Nephron (organoid): Measurements from ENCODE around the gene CHTF18.

ENCODE experiments used
- H3K27ac Mint-ChIP-seq, 3 experiments: 2 replicates each; pipeline ENCODE4 v1.8.0; 2020; ENCODE audit warnings: mixed read lengths in 3 of 3, mild to moderate bottlenecking in 2 of 3, moderate library complexity in 1 of 3
- H3K27me3 Mint-ChIP-seq: 2 replicates; pipeline ENCODE4 v1.8.0; 2021; ENCODE audit warnings: low read depth, mild to moderate bottlenecking, moderate library complexity, mixed read lengths
- H3K36me3 Mint-ChIP-seq: 2 replicates; pipeline ENCODE4 v1.8.0; 2020; ENCODE audit warnings: low read depth, mixed read lengths
- H3K4me1 Mint-ChIP-seq: 2 replicates; pipeline ENCODE4 v1.8.0; 2020; ENCODE audit warnings: mixed read lengths
- H3K4me3 Mint-ChIP-seq, 3 experiments: 2 replicates each; pipeline ENCODE4 v1.8.0; 2020; ENCODE audit warnings: mild to moderate bottlenecking in 3 of 3, mixed read lengths in 3 of 3, moderate library complexity in 2 of 3
- H3K9me3 Mint-ChIP-seq: 2 replicates; pipeline ENCODE4 v1.8.0; 2020; ENCODE audit warnings: mixed read lengths
- TF ChIP-seq, protein P1 (sequence below), 3 experiments: fragments of 200-600 bp; sonication (generic); IDR thresholded peaks; one replicate each; pipeline ENCODE4 v1.5.0; 2021; ENCODE audit warnings: antibody characterized with exemption in 3 of 3; ENCODE audit not compliant: unreplicated experiment in 3 of 3

CHTF18 gene

DNA sequence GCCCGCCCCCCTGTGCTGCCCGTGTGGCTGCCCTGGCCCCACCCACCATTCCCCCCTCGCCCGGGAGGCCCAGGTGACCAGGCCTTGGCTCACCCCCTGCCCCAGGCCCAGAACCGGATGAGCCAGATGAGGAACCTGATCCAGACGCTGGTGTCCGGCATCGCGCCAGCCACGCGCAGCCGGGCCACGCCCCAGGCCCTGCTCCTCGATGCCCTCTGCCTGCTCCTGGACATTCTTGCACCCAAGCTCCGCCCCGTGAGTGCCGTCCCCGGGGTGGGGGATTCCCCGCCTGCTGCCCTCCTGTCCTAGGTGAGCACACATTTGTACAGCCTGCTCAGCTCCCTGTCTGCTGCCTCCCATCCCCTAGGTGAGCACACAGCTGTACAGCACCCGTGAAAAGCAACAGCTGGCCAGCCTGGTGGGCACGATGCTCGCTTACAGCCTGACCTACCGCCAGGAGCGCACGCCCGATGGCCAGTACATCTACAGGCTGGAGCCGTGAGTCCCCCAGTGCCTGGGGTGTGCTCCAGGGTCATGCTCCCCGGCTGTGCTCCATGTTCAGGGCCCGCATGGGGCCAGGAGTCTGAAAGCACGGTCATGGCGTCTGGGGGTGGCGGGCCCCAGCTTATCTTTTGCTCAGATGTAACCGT lies 7.3 kb downstream of the CHTF18 start:
- TF ChIP-seq, protein P1, sequence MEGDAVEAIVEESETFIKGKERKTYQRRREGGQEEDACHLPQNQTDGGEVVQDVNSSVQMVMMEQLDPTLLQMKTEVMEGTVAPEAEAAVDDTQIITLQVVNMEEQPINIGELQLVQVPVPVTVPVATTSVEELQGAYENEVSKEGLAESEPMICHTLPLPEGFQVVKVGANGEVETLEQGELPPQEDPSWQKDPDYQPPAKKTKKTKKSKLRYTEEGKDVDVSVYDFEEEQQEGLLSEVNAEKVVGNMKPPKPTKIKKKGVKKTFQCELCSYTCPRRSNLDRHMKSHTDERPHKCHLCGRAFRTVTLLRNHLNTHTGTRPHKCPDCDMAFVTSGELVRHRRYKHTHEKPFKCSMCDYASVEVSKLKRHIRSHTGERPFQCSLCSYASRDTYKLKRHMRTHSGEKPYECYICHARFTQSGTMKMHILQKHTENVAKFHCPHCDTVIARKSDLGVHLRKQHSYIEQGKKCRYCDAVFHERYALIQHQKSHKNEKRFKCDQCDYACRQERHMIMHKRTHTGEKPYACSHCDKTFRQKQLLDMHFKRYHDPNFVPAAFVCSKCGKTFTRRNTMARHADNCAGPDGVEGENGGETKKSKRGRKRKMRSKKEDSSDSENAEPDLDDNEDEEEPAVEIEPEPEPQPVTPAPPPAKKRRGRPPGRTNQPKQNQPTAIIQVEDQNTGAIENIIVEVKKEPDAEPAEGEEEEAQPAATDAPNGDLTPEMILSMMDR (IDR thresholded peaks at IDR 0.05; ENCODE audit: unreplicated experiment in 3 of 3): no peak
- no peaks in the 10 kb centered on the region for H3K9me3 Mint-ChIP-seq
- H3K4me3 Mint-ChIP-seq: no peak overlapping the region
- H3K36me3 Mint-ChIP-seq: peaks cover 12% of the 10 kb centered on the region
- H3K4me1 Mint-ChIP-seq: no peaks in the 10 kb centered on the region
- peaks cover 25% of the 10 kb centered on the region for H3K27me3 Mint-ChIP-seq
- H3K27ac Mint-ChIP-seq: no peak overlapping the region

DNA sequence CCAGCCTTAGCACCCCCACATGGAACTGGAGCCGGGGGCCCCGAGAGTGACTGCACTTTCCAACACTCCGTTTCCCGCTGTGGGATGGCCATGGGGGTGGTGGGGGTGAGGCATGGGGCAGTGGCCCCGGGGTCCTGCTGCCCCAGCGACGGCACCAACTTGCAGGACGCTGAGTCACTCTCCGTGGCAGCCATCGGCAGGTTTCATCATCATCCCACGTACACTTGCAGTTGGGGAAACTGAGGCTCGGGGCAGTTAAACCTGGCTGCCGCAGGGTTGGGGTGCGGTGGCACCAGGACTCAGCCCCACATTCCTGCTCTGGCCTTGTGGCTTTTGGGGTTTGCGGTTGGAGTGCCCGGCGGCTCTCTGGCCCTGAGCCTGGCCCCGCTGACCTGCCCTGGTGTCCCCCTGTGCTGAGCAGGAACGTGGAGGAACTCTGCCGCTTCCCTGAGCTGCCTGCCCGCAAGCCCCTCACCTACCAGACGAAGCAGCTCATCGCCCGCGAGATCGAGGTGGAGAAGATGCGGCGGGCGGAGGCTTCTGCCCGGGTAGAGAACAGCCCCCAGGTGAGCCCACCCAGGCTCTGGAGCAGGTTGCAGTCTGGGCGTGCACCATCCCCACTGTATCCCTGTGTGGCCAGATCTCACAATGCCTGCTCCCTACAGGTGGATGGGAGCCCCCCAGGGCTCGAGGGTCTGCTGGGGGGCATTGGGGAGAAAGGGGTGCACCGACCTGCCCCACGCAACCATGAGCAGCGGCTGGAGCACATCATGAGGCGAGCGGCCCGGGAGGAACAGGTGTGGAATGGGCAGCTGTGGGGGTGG lies 8.1 kb downstream of the CHTF18 start:
- Mint-ChIP-seq H3K4me1 (no peaks in the 10 kb centered on the region), H3K9me3 (no peaks in the 10 kb centered on the region), H3K27me3 (peaks cover 30% of the 10 kb centered on the region), H3K36me3 (peaks cover 7% of the 10 kb centered on the region), H3K27ac (no peak overlapping the region), H3K4me3 (no peak overlapping the region)
- TF ChIP-seq, protein P1 (IDR thresholded peaks at IDR 0.05; ENCODE audit: unreplicated experiment in 3 of 3): no peak

DNA sequence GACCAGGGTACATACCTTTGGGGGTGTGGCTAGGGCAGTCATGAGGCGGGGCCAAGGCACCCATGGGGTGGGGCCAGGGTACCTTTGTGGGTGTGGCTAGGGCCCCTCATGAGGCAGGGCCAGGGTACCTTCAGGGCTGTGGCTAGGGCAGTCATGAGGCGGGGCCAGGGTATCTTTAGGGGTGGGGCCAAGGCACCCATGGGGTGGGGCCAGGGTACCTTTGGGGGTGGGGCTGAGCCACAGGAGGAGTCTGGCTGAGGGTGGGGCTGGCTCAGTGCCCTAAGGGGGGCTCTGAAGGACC lies 8.7 kb downstream of the CHTF18 start:
- peaks cover 3% of the 10 kb centered on the region for H3K36me3 Mint-ChIP-seq
- TF ChIP-seq, protein P1 (IDR thresholded peaks at IDR 0.05; ENCODE audit: unreplicated experiment in 3 of 3): no peak
- H3K4me3 Mint-ChIP-seq: no peak overlapping the region
- H3K9me3 Mint-ChIP-seq: no peaks in the 10 kb centered on the region
- H3K27ac Mint-ChIP-seq: no peak overlapping the region
- H3K27me3 Mint-ChIP-seq: peaks cover 32% of the 10 kb centered on the region
- H3K4me1 Mint-ChIP-seq: no peaks in the 10 kb centered on the region

DNA sequence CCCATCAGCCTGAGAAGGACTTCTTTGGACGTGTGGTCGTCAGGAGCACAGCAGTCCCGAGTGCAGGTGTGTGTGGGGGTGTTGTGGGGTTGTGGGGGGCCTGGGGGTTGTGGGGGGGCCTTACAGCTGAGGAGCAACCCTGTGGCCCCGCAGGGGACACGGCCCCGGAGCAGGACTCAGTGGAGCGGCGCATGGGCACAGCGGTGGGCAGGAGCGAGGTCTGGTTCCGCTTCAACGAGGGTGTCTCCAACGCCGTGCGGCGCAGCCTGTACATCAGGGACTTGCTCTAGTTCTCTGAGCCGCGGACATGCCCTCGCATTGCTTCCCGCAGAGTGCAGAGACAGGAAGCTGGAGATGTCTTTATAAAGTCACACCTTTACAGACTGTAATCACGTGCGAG lies 9.3 kb downstream of the CHTF18 start:
- Mint-ChIP-seq H3K4me1 (no peaks in the 10 kb centered on the region), H3K36me3 (peaks cover 3% of the 10 kb centered on the region), H3K4me3 (no peak overlapping the region), H3K27ac (no peak overlapping the region), H3K9me3 (no peaks in the 10 kb centered on the region), H3K27me3 (peaks cover 37% of the 10 kb centered on the region)
- TF ChIP-seq, protein P1 (IDR thresholded peaks at IDR 0.05; ENCODE audit: unreplicated experiment in 3 of 3): no peak

DNA sequence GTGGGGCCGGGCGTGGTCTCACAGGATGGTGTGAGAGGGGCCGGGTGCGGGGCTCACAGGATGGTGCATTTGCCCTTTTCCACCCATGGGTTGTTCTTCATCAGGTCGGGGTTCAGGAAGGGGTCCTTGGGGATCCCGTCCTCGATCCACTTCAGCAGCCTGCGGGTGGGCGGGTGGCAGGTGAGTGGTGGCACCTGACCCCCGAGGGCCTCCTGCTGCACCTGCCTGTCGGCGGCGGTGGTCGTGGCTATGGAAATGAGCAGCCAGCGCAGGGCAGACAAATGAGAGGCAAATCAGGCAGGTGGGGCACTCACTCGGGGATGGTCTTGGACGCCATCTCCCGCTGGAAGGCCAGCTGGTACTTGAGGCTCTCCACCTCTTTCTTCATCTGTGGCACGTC lies 10.2 kb downstream of the CHTF18 start:
- Mint-ChIP-seq H3K27me3 (peaks cover 44% of the 10 kb centered on the region), H3K4me3 (no peak overlapping the region), H3K27ac (no peak overlapping the region), H3K36me3 (peaks cover 3% of the 10 kb centered on the region), H3K9me3 (no peaks in the 10 kb centered on the region), H3K4me1 (no peaks in the 10 kb centered on the region)
- TF ChIP-seq, protein P1 (IDR thresholded peaks at IDR 0.05; ENCODE audit: unreplicated experiment in 3 of 3): no peak
